Keratinocyte (primary cell): ENCODE measurements around the gene MAPT. TPM values are rescaled to one million over a fixed set of nuclear protein-coding genes. Genes with fewer than 3 reads are reported as not detected.

ENCODE experiments used
- DNase-seq: peaks from one replicate; pipeline ENCODE4 v3.0.0-alpha.2; 2011; ENCODE audit warnings: low read depth, missing footprints, low spot score
- FAIRE-seq: peaks from 2 replicates; lab custom pipeline; 2011; peaks lifted over from hg19 to GRCh38; lab: Jason Lieb, UNC
- H2AFZ ChIP-seq: 2 replicates; pipeline ENCODE4 v1.6.0; 2012; ENCODE audit warnings: low read length, control low read depth, inconsistent platforms; ENCODE audit not compliant: control insufficient read depth
- H3K27ac ChIP-seq: 2 replicates; pipeline ENCODE4 v1.5.1; 2011; ENCODE audit warnings: low read length; ENCODE audit not compliant: control insufficient read depth, insufficient read depth
- H3K27me3 ChIP-seq: 3 replicates; pipeline ENCODE4 v1.6.0; 2011; ENCODE audit warnings: low read length; ENCODE audit not compliant: control insufficient read depth, insufficient read depth; ENCODE audit errors: extremely low read depth
- H3K36me3 ChIP-seq, 2 experiments: 2 replicates in 1 of 2; 3 replicates in 1 of 2; pipeline ENCODE4 v1.5.1; 2011; ENCODE audit warnings: low read length in 2 of 2, mild to moderate bottlenecking in 1 of 2; ENCODE audit not compliant: control insufficient read depth in 2 of 2, insufficient read depth in 2 of 2; ENCODE audit errors: extremely low read depth in 1 of 2
- H3K4me1 ChIP-seq: 3 replicates; pipeline ENCODE4 v1.5.1; 2011; ENCODE audit warnings: low read length; ENCODE audit not compliant: control insufficient read depth, insufficient read depth; ENCODE audit errors: extremely low read depth
- H3K4me2 ChIP-seq: 3 replicates; pipeline ENCODE4 v1.6.0; 2011; ENCODE audit warnings: low read depth, low read length; ENCODE audit not compliant: control insufficient read depth, insufficient read depth; ENCODE audit errors: extremely low read depth
- H3K4me3 ChIP-seq, 3 experiments: fragments of 200-600 bp in 1 of 3; sonication (generic) in 1 of 3; 2 replicates in 2 of 3; 3 replicates in 1 of 3; pipeline ENCODE4 v1.5.1; 2011 to 2016; ENCODE audit warnings: low read length in 3 of 3, mild to moderate bottlenecking in 3 of 3, control low read depth in 2 of 3, inconsistent platforms in 1 of 3, low read depth in 1 of 3, mixed read lengths in 1 of 3, mixed run types in 1 of 3, moderate library complexity in 1 of 3; ENCODE audit not compliant: control insufficient read depth in 2 of 3, insufficient read depth in 2 of 3; ENCODE audit errors: extremely low read depth in 1 of 3
- H3K79me2 ChIP-seq: 2 replicates; pipeline ENCODE4 v1.6.0; 2012; ENCODE audit warnings: low read length; ENCODE audit not compliant: control insufficient read depth, insufficient read depth
- H3K9ac ChIP-seq: 3 replicates; pipeline ENCODE4 v1.6.0; 2011; ENCODE audit warnings: low read length; ENCODE audit not compliant: control insufficient read depth, insufficient read depth; ENCODE audit errors: extremely low read depth
- H3K9me1 ChIP-seq: 3 replicates; pipeline ENCODE4 v1.6.0; 2011; ENCODE audit warnings: low read length; ENCODE audit not compliant: control insufficient read depth, insufficient read depth; ENCODE audit errors: extremely low read depth
- H3K9me3 ChIP-seq: 2 replicates; pipeline ENCODE4 v1.5.1; 2012; ENCODE audit warnings: low read depth, low read length; ENCODE audit not compliant: control insufficient read depth
- H4K20me1 ChIP-seq: 3 replicates; pipeline ENCODE4 v1.6.0; 2011; ENCODE audit warnings: low read length; ENCODE audit not compliant: control insufficient read depth, insufficient read depth; ENCODE audit errors: extremely low read depth
- EZH2 ChIP-seq: IDR thresholded peaks from one replicate; pipeline ENCODE4 v1.6.1; 2012; ENCODE audit warnings: inconsistent platforms, mild to moderate bottlenecking, low read length, moderate library complexity
- dilution Hi-C: fragments of 300-500 bp; cut with MboI; formaldehyde crosslinking; loops from one replicate; pipeline ENCODE4 v1.7.0; 2020; ENCODE audit warnings: low sequenced_read_pairs; ENCODE audit not compliant: extremely low pct_ligation_motif_present
- polyA plus RNA-seq, 5 experiments: library from polyadenylated mRNA; depleted of rRNA in 3 of 5; stranded (reverse) in 3 of 5; stranded (forward) in 1 of 5; unstranded in 1 of 5; fragments of >200 nt; gene quantifications; 1 replicate in 1 of 5; 2 replicates in 3 of 5; 3 replicates in 1 of 5; pipeline versions ENCODE4 v1.2.1 to v1.2.3, GENCODE V29; 2011 to 2012; ENCODE audit warnings: missing spikeins in 2 of 5, low read depth in 1 of 5, low replicate concordance in 1 of 5
- TF ChIP-seq, protein P1 (sequence below), 3 experiments: IDR thresholded peaks in 1 of 3; conservative IDR thresholded peaks in 1 of 3; optimal IDR thresholded peaks in 1 of 3; 2 replicates in 2 of 3; 3 replicates in 1 of 3; pipeline versions ENCODE3 to v1.5.1; 2011; ENCODE audit warnings: low read length in 3 of 3, mild to moderate bottlenecking in 3 of 3, moderate library complexity in 2 of 3, control low read depth in 1 of 3, inconsistent platforms in 1 of 3; ENCODE audit not compliant: insufficient read depth in 2 of 3; ENCODE audit errors: extremely low read depth in 1 of 3

MAPT gene
- polyA plus RNA-seq, 1 donor (not counting 4 experiments of a cell fraction or from before 2014, with no cell fraction given) = 0.08 TPM

DNA sequence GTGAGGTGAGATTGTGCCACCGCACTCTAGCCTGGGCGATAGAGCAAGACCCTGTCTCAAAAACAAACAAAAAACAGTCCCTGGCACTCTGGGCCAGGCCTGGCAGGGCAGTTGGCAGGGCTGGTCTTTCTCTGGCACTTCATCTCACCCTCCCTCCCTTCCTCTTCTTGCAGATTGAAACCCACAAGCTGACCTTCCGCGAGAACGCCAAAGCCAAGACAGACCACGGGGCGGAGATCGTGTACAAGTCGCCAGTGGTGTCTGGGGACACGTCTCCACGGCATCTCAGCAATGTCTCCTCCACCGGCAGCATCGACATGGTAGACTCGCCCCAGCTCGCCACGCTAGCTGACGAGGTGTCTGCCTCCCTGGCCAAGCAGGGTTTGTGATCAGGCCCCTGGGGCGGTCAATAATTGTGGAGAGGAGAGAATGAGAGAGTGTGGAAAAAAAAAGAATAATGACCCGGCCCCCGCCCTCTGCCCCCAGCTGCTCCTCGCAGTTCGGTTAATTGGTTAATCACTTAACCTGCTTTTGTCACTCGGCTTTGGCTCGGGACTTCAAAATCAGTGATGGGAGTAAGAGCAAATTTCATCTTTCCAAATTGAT lies 129.5 kb downstream of the MAPT start:
- Histone ChIP-seq H3K79me2 (no peaks in the 10 kb centered on the region), H4K20me1 (no peaks in the 10 kb centered on the region), H3K4me3 (no peak overlapping the region), H3K36me3 (peaks cover 4 to 12% of the 10 kb centered on the region in 2 experiments), H3K4me1 (no peaks in the 10 kb centered on the region), H3K27me3 (no peaks in the 10 kb centered on the region), H3K9me1 (no peaks in the 10 kb centered on the region), H3K4me2 (no peak overlapping the region), H3K27ac (no peak overlapping the region), H2AFZ (no peak overlapping the region), H3K9ac (no peak overlapping the region), H3K9me3 (no peaks in the 10 kb centered on the region)
- no peak for DNase-seq
- FAIRE-seq = no peak
- dilution Hi-C loops = no loop called here
- TF ChIP-seq EZH2 = no peak
- TF ChIP-seq, protein P1, sequence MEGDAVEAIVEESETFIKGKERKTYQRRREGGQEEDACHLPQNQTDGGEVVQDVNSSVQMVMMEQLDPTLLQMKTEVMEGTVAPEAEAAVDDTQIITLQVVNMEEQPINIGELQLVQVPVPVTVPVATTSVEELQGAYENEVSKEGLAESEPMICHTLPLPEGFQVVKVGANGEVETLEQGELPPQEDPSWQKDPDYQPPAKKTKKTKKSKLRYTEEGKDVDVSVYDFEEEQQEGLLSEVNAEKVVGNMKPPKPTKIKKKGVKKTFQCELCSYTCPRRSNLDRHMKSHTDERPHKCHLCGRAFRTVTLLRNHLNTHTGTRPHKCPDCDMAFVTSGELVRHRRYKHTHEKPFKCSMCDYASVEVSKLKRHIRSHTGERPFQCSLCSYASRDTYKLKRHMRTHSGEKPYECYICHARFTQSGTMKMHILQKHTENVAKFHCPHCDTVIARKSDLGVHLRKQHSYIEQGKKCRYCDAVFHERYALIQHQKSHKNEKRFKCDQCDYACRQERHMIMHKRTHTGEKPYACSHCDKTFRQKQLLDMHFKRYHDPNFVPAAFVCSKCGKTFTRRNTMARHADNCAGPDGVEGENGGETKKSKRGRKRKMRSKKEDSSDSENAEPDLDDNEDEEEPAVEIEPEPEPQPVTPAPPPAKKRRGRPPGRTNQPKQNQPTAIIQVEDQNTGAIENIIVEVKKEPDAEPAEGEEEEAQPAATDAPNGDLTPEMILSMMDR (optimal IDR thresholded peaks at IDR 0.05 in 1 of 3, IDR thresholded peaks at IDR 0.05 in 1 of 3, conservative IDR thresholded peaks at IDR 0.05 in 1 of 3; ENCODE audit: extremely low read depth in 1 of 3, insufficient read depth in 2 of 3, low read length in 3 of 3) = no peak

DNA sequence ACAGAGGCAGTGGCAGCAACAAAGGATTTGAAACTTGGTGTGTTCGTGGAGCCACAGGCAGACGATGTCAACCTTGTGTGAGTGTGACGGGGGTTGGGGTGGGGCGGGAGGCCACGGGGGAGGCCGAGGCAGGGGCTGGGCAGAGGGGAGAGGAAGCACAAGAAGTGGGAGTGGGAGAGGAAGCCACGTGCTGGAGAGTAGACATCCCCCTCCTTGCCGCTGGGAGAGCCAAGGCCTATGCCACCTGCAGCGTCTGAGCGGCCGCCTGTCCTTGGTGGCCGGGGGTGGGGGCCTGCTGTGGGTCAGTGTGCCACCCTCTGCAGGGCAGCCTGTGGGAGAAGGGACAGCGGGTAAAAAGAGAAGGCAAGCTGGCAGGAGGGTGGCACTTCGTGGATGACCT lies 130.2 kb downstream of the MAPT start:
- no peaks in the 10 kb centered on the region for H3K79me2 ChIP-seq
- no peak overlapping the region for H3K4me2 ChIP-seq
- no peak overlapping the region for H3K4me3 ChIP-seq
- H3K9me1 ChIP-seq = no peaks in the 10 kb centered on the region
- H3K36me3 ChIP-seq = peaks cover 4 to 12% of the 10 kb centered on the region in 2 experiments
- H4K20me1 ChIP-seq = no peaks in the 10 kb centered on the region
- no peaks in the 10 kb centered on the region for H3K4me1 ChIP-seq
- H3K9ac ChIP-seq = no peak overlapping the region
- no peaks in the 10 kb centered on the region for H3K9me3 ChIP-seq
- DNase-seq (no peak), FAIRE-seq (no peak)
- dilution Hi-C loops = no loop called here
- H2AFZ ChIP-seq = no peak overlapping the region
- H3K27me3 ChIP-seq = no peaks in the 10 kb centered on the region
- no peak for TF ChIP-seq EZH2
- TF ChIP-seq, protein P1 (optimal IDR thresholded peaks at IDR 0.05 in 1 of 3, IDR thresholded peaks at IDR 0.05 in 1 of 3, conservative IDR thresholded peaks at IDR 0.05 in 1 of 3; ENCODE audit: extremely low read depth in 1 of 3, insufficient read depth in 2 of 3, low read length in 3 of 3) = no peak
- H3K27ac ChIP-seq = no peak overlapping the region
